Bronchial smooth muscle cell (primary cell): ENCODE data around the gene CPVL. TPM values are rescaled to one million over a fixed set of nuclear protein-coding genes. Genes with fewer than 3 reads are reported as not detected.

ENCODE experiments used
- total RNA-seq: library from RNA; depleted of rRNA; stranded (reverse); fragments of >200 nt; gene quantifications from 2 replicates; pipeline ENCODE4 v1.2.1, GENCODE V29; 2014

The CPVL gene
- total RNA-seq = 0.16 and 0.69 TPM in 2 replicates

GRCh38 chr7:29146057-29146706, at the start of gene CPVL:
Gene CPVL (minus strand): TSS chr7:29146537. CDS start chr7:29121061, 25,476 bp downstream.

GRCh38 chr7:29194594-29195427, 48.5 kb upstream of the CPVL start, which contains the start of gene CHN2:
Gene CHN2 (plus strand): TSS chr7:29194775.

DNA sequence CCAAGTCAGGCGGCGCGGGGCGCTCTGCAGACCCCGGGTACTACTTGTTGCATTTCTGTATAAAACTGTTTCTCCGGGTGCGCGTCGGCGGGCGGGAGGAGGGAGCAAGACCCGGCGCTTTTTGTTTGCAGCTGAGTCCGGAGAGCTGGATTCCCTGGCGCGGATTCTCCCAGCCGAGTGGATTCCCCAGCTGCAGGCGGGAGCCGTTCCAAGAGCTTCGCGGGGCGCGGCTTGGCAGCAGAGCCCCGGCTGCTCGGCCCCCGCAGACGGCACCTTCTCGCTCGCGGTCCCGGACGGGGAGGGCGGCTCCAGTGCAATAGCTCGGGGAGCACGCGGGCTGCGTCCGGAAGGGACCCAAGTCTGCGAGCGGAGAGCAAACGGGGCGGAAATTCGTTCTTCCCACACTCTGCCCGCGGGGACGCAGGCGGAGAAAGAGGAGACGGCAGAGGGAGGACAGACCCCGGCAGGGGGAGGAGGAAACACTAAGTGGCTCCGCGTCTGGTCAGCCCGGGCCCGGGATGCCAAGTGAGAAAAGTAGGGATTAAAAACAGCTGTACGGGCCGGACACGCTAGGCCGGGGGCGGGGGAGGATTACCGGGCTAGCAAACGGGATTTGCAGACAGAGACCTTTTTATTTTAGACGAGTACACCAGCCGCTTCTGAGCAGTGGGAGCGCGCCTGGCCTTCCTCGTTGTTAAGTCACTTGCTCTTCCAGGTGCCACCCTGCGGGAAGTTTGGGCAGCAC, 187.9 kb downstream of the CPVL start, which contains the start of gene TRIL:
Gene TRIL, minus strand, starts transcription at position 96 of the 745 bp plus-strand sequence. CDS start 284 bp downstream, outside the sequence.

Other genes starting within 250 kb of the CPVL start
- under 0.01 and 2.1 TPM in 2 replicates for gene TRIL, start 188.2 kb downstream of the CPVL start, total RNA-seq
- 0.09 and 0.32 TPM in 2 replicates for gene CHN2, start 48.2 kb upstream of the CPVL start, total RNA-seq